ENCODE measurements around the gene EIF4G3.
"Not testable (repeated sequence)": the region's sequence is repeated elsewhere in the genome, so short reads cannot be mapped to it uniquely, and the experiment has no call there.

The EIF4G3 gene

GRCh38 chr1:20830378-20830777 lies 346.3 kb downstream of the EIF4G3 start:
- no peak for DNase-seq (ENCODE audit: low read depth in 2 of 2)

- DNase-seq (ENCODE audit: low read depth in 2 of 2): no peak
Measured at GRCh38 chr1:20829946-20830345, 346.8 kb downstream of the EIF4G3 start.

- DNase-seq (ENCODE audit: low read depth in 2 of 2): no peak
Measured at GRCh38 chr1:20829531-20829930, 347.2 kb downstream of the EIF4G3 start.

- DNase-seq (ENCODE audit: low read depth in 2 of 2): no peak
Measured at GRCh38 chr1:20823845-20824244, 352.9 kb downstream of the EIF4G3 start.

GRCh38 chr1:20821466-20821865 lies 355.2 kb downstream of the EIF4G3 start:
- no peak for DNase-seq (ENCODE audit: low read depth in 2 of 2)

- DNase-seq (ENCODE audit: low read depth in 2 of 2): no peak
Measured at GRCh38 chr1:20819818-20820217, 356.9 kb downstream of the EIF4G3 start.

GRCh38 chr1:20814534-20814871 lies 362.2 kb downstream of the EIF4G3 start:
- DNase-seq (ENCODE audit: low read depth in 2 of 2): no peak

GRCh38 chr1:20811916-20812315 lies 364.8 kb downstream of the EIF4G3 start:
- DNase-seq (ENCODE audit: low read depth in 2 of 2): no peak

GRCh38 chr1:20793236-20793635 lies 383.5 kb downstream of the EIF4G3 start:
- DNase-seq (ENCODE audit: low read depth in 2 of 2): no peak

- DNase-seq (ENCODE audit: low read depth in 2 of 2): no peak
Measured at GRCh38 chr1:20792196-20792595, 384.5 kb downstream of the EIF4G3 start.

GRCh38 chr1:20790785-20791184 lies 385.9 kb downstream of the EIF4G3 start:
- DNase-seq (ENCODE audit: low read depth in 2 of 2): no peak

- not testable (repeated sequence) for DNase-seq (ENCODE audit: low read depth in 2 of 2)
Measured at GRCh38 chr1:20789598-20789997, 387.1 kb downstream of the EIF4G3 start.

- no peak for DNase-seq (ENCODE audit: low read depth in 2 of 2)
Measured at GRCh38 chr1:20787840-20788795, 388.6 kb downstream of the EIF4G3 start.

- peak; percentile 69 to 74 for DNase-seq (ENCODE audit: low read depth in 2 of 2)
Measured at GRCh38 chr1:20787029-20787839, 389.5 kb downstream of the EIF4G3 start, which contains the start of gene HP1BP3. TSS of gene HP1BP3 (minus strand) at chr1:20787307. CDS start at chr1:20780440, 6,867 bp downstream.

- peak; percentile 89 to 94 for DNase-seq (ENCODE audit: low read depth in 2 of 2)
Measured at GRCh38 chr1:20786253-20787028, 390.3 kb downstream of the EIF4G3 start.

GRCh38 chr1:20785907-20786252 lies 390.8 kb downstream of the EIF4G3 start:
- DNase-seq (ENCODE audit: low read depth in 2 of 2): no peak

GRCh38 chr1:20775700-20776099 lies 401.0 kb downstream of the EIF4G3 start:
- DNase-seq (ENCODE audit: low read depth in 2 of 2): no peak

GRCh38 chr1:20771780-20772179 lies 404.9 kb downstream of the EIF4G3 start:
- no peak for DNase-seq (ENCODE audit: low read depth in 2 of 2)

GRCh38 chr1:20770314-20771087 lies 406.2 kb downstream of the EIF4G3 start:
- DNase-seq (ENCODE audit: low read depth in 2 of 2): no peak

- no peak for DNase-seq (ENCODE audit: low read depth in 2 of 2)
Measured at GRCh38 chr1:20767271-20767670, 409.4 kb downstream of the EIF4G3 start.

GRCh38 chr1:20763417-20763816 lies 413.3 kb downstream of the EIF4G3 start:
- no peak for DNase-seq (ENCODE audit: low read depth in 2 of 2)
